ENCODE data around the gene SNX18.

Gene SNX18

DNA sequence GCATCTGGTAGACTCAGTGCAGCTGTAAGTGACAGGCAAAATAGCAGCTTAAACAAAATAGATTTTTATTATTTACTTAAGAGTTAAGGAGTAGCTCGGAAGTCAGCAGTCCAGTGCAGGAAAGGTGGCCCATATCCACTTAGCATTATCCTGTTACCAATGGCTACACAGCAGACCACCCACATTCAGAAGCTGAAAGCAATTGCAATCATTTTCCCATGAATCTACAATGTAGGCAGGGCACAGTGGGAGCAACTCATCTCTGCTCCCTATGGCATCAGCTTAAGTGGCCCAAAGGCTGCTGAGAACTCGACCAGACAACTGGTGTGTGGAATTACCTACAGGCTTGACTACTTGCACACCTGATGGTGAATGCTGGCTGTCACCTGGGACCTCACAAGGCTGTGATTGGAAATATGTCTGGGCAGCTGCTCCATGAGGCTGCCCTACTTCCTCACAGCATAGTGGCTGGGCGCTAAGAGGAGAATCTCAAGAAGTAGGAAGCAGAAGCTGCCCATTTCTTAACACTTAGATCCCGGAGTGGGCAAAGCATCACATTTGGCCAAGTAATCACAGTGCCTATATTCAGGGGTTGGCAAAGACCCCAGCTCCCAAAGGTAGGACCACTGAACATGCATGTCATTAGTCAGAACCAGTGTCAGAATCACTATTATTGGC is 56.4 kb downstream of the SNX18 start:
- no peak for DNase-seq (ENCODE audit: extremely low spot score, insufficient read length, low read depth)
- FAIRE-seq, result no peak

DNA sequence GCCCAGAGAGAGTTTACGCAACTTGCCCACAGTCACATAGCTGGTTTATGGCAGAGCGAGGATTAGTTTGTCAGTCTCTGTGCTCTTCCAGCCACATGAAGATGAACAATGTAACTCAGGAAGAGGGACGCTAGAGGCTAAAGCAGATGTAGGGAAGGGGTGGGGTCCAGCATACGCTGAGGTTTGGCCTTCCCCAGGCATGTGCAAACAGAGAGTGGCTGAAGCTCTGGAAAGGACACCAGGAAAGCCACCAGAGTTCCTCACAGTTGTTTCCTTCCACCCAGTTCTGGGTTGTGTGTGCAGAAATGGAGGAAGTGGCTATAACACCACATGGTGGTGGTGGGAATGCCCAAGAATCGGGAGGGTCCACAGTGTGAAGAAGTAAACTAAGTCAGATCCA is 60.0 kb downstream of the SNX18 start:
- FAIRE-seq, result no peak

DNA sequence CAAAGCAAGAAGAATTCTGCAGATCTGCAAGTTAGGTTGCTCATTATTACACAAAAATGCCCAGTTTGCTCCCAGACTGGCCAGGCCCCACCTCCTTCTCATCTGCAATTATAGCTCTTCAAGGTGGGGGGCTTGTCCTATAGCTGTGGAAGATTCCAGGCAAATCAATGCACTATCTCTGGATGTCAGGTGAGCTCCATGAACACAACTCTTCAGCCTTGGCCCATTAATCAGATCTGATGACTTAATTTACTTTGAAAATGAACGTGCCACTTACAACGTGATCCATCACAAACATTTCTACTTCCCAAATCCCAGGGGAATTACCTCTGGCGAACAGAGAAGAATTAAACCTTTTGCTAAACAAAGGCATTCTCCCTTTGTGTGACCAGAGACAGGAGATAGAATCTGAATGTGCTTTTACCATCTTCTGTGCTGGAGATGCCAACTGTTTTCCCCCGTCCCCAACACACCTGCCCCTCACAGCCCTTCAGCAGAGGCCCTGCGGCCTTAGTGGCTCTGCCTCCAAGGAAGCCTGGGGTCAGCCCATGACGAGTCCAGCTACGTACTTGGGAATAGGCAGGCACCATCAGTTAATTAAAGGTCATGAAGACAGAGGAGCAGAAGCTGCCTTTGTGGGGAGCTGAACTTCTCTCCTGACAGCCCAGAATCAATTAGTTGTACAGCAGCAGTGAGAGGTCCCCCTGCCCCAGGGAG is 60.5 kb downstream of the SNX18 start:
- DNase-seq (ENCODE audit: extremely low spot score, insufficient read length, low read depth) (no peak), FAIRE-seq (no peak)

More for the DNA sequence above, 60.0 kb downstream of the SNX18 start:
- no peak for DNase-seq (ENCODE audit: extremely low spot score, insufficient read length, low read depth)

DNA sequence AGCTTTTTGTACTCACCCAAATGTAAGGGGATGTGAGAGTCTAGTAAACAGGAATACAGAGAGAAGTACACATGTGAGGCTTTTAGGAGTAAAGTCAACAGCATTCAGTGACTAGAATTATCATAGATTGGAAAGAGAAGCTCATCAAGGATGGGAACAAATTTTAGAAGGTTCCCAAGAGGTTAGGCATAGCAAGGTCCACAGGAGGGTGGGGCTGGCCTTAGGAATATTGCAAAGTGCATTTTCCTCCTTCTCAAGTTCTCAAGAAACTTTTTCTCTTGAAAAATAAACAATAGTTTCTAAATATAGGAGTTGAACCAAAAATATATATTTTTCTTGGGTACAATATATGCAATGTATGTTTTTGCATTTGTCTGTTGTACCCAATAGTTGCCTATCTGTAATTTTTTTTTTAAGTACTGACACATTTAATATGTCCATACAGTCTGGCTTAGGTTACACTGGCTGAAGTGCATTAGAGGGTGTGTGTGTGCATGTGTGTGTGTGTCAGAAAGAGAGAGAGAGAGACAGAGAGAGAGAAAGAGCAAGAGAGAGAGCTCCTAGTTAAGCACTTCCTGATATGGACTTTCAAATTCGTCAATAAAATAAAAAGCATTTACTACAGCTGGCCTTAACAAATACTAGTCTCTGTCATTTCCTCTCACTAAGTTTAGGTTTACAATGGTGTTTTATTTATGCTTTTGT is 62.2 kb downstream of the SNX18 start:
- no peak for FAIRE-seq
- DNase-seq (ENCODE audit: extremely low spot score, insufficient read length, low read depth), result no peak

DNA sequence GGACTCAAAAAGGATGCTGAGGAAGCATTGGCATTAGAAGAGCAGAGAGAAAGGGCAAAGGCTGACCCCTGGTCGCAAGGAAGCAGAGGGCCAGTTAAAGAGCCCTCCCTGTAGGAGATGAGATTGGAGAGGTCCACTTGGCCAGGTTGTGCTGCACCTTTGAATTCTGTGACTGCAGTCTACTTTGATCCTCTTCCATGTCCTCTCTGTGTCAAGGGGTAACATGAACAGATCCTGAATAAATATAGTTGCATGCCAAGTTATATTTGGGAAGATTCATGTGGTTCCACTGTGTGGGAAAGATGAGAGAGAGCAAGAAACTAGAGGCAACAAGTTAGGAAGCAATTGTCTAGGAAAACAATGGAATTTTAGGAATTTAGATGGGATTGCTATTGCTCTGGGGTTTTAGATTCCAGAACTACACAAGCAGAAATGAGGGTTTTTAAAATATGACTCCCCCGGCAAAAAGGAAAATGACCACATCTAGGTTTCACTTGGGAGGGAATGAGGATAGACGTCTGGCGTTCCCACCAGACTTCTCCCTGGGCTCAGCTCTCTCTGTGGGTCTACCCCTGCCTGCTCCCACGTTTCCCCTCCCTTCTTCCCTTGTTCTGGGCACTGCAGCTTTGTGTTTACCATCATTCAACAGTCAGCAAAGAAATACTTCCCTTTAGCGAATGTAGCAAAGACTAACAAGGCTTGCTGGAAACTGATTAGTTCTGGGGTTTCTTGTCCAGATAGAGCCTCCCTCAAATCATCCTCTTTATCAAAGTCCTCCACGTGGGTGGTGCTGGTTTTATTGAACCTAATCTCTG is 63.6 kb downstream of the SNX18 start:
- DNase-seq (ENCODE audit: extremely low spot score, insufficient read length, low read depth) (no peak), FAIRE-seq (no peak)

DNA sequence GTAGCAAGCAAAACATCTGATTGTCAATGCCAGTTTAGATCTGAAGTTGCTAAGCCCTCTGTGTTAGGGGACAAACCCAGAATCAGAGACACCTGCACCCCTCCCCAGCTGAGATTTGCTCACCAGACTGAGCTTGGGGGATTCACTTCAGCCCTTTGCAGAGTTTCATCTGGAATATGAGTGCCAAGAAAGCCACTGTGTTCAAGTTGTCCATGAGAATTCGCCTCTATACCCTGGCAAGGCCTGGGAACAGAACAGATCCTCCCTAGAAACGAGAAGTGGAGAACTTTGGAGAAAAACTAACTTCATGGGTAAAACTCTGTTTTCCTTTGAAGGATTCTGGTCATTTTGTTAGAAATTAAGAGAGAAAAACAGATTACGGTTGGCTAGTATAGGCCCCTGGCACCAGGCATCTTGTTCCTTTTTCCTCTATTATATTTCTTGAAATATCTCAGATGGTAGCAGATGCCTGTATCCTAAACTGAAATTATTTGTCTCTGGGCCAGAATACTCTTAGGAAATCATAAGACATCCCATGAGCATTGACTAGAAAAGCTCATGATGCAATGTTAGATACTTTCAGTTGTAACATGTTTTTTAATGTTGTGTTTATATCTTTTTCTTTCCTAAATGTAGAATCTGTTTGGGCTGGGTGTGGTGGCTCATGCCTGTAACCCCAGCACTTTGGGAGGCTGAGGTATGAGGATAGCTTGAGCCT is 64.4 kb downstream of the SNX18 start:
- DNase-seq (ENCODE audit: extremely low spot score, insufficient read length, low read depth) (no peak), FAIRE-seq (no peak)

DNA sequence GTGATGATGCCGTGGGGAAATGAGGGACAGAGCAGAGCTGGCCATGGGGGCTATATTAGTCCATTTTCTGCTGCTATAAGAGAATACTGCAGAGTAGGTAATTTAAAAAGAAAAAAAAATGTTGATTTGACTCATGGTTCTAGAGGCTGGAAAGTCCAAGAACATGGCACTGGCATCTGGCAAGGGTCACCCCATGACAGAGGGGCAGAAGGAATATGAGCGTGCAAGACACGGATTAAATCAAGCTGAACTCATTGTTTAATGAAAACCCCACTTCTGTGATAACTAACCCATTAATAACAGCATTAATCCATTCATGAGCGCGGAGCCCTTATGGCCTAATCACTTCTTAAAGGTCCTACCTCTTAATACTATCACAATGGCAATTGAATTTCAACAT is 68.8 kb downstream of the SNX18 start:
- no peak for FAIRE-seq

DNA sequence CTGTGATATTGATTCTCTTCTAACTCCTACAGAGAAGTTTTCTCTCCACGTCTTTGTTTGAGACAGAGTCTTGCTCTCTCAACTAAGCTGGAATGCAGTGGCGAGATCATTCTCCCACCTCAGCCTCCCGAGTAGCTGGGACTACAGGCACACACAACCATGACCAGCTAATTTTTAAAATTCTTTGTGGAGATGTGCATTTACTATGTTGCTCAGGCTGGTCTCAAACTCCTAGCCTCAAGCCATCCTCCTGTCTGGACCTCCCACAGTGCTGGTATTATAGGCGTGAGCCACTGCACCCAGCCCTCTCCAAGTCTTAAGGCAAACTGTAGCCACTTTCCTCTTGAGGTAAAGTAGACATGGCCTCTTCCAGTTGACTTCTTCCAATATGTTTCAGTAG is 72.2 kb downstream of the SNX18 start:
- FAIRE-seq, result no peak
- no peak for DNase-seq (ENCODE audit: extremely low spot score, insufficient read length, low read depth)

More for the DNA sequence above, 68.8 kb downstream of the SNX18 start:
- no peak for DNase-seq (ENCODE audit: extremely low spot score, insufficient read length, low read depth)

DNA sequence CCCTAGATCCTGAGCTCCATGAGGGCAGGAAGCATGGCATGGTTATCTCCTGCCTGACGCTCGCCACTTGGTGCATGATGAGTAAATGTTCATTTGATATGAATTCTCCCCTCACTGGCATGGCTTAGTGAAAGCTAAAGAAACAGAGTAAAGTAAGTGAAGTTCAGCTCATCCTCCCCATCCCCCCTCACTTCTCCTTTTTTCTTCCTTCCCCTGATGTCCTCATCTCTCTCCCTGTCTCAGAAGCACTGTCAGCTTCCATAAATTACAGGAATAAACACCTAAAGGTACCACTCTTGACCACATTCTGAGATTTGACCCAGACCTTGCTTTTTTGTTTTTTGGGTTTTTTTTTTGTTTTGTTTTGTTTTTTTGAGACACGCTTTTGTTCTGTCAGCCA is 73.3 kb downstream of the SNX18 start:
- FAIRE-seq, result no peak
- no peak for DNase-seq (ENCODE audit: extremely low spot score, insufficient read length, low read depth)

DNA sequence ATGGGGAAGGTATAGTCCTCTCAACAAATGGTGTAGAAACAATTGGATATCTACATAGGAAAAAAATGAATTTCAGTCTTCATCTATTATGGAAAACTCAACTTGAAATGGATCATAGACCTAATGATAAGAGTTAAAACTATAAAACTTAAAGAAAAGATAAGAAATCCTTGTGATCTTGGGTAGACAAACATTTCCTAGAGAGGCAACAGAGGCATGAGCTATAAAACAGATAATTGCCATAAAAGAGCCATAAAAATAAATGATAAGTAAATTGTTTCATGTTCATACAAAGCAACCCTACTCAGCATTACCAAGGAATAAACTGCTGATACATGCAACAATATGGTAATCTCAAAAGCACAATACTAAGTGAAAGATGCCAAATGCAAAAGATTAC is 76.2 kb downstream of the SNX18 start:
- DNase-seq (ENCODE audit: extremely low spot score, insufficient read length, low read depth) (no peak), FAIRE-seq (no peak)

DNA sequence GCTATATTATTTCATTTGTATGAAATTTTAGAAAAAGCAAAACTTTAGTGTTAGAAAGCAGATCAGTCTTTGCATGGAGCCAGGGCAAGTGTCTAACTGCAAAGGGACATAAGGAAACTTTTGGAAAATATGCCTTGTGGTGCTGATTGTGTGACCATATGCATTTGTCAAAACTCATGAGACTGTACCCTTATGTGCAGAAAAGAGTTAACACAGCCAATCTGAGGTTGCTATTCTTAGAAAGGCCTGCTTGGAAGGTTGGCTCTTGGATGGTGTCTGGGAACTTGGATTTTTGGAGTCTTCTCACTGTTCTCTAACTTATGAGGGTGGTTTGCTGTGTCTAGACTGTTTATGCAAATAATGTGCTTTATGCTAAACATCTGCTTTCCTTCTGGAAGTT is 76.6 kb downstream of the SNX18 start:
- DNase-seq (ENCODE audit: extremely low spot score, insufficient read length, low read depth) (no peak), FAIRE-seq (no peak)

DNA sequence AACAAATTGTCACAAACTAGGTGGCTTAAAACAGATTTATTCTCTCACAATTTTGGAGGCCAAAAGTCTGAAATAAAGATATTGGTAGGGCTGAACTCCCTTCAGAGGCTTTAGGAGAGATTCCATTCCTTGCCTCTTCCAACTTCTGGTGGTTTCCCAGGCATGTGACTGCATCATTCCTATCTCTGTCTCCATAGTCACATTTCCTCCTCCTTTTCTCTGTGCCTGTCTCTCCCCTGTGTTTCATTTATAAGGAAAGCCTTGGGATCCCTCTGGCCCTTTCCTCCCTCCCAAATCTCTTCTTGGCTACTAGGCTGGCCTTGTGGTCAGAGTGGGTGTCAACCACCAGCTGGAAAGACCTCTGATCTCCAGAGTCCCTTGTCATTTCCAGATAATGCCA is 78.2 kb downstream of the SNX18 start:
- DNase-seq (ENCODE audit: extremely low spot score, insufficient read length, low read depth) (no peak), FAIRE-seq (no peak)

All from GM18507 (cell line).